VCaP (cell line): ENCODE results near the gene CENPM.

ENCODE experiments used
- H3K27ac ChIP-seq: fragments of 450-650 bp; 2 replicates; pipeline ENCODE4 v1.5.1; 2017
- CTCF ChIP-seq: fragments of 450-650 bp; conservative IDR thresholded peaks from 2 replicates; pipeline ENCODE4 v1.5.1; 2017; ENCODE audit warnings: mild to moderate bottlenecking, moderate library complexity

Gene CENPM

GRCh38 chr22:41917903-41918791 is 28.8 kb downstream of the CENPM start:
- TF ChIP-seq CTCF, result no peak
- no peak overlapping the region for H3K27ac ChIP-seq

- no peak for TF ChIP-seq CTCF
- H3K27ac ChIP-seq, result no peak overlapping the region
These were observed 29.5 kb downstream of the CENPM start for GRCh38 chr22:41917375-41917902.

- TF ChIP-seq CTCF, result no peak
These were observed 30.1 kb downstream of the CENPM start for GRCh38 chr22:41916745-41917358.

GRCh38 chr22:41915786-41916493 is 31.0 kb downstream of the CENPM start:
- TF ChIP-seq CTCF, result no peak
- H3K27ac ChIP-seq, result no peak overlapping the region

More at GRCh38 chr22:41916745-41917358, 30.1 kb downstream of the CENPM start:
- no peak overlapping the region for H3K27ac ChIP-seq

GRCh38 chr22:41915035-41915785 is 31.7 kb downstream of the CENPM start, which contains the start of gene SHISA8:
Gene SHISA8 (minus strand): TSS chr22:41915074. CDS start chr22:41914667, 407 bp downstream.
- peak within 1 kb of the TSS; percentile 24; the same call in 1 of the 2 replicates for H3K27ac ChIP-seq
- no peak for TF ChIP-seq CTCF

- TF ChIP-seq CTCF, result no peak
- H3K27ac ChIP-seq, result peak overlapping the region; percentile 24; the same call in 1 of the 2 replicates
These were observed 32.3 kb downstream of the CENPM start for GRCh38 chr22:41914611-41915034.
